Stimulated activated CD4-positive, alpha-beta T cell treated with anti-CD3 and anti-CD28 coated beads, TNF-alpha, amount 100 ng/mL, for 24 hours (primary cell): ENCODE results near the gene RSF1.

Experiments used
- DNase-seq, 3 experiments: peaks; one replicate each; pipeline ENCODE4 v3.0.0-alpha.2; 2020; ENCODE audit warnings: low read depth in 3 of 3

The RSF1 gene

DNA sequence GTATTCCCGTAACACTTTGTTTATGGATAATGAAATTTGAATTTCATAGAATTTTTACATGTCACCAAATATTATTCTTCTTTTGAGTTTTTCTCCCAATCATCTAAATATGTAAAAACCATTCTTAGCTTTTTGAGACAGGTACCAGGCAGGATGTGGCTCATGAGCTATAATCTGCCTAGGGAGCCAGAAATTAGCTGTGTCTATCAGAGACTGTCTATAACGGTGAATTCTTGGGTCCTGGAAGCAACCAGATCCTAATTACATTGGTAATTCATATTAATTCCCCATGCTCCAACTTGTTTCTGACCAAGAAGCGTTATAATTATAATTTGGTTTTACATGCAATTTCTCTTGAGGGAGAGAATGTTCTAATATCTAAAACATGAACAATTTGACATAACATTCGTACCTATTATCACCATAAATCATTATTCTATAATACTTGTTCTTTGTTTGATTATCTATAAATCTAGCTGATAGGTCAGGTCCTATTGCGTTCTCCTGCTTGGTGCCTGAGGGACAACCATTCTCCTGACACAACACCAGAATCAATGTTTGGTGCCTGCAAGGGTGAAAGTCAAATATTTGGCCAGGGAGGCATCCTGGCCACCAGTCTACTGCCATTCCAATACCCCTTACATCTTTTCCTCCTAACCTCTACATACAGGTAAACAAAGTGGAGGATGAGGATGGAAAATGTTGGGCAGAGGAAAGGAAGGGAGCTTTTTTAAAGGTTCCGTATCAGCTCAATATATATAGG, 69.9 kb downstream of the RSF1 start:
- DNase-seq: no peak

DNA sequence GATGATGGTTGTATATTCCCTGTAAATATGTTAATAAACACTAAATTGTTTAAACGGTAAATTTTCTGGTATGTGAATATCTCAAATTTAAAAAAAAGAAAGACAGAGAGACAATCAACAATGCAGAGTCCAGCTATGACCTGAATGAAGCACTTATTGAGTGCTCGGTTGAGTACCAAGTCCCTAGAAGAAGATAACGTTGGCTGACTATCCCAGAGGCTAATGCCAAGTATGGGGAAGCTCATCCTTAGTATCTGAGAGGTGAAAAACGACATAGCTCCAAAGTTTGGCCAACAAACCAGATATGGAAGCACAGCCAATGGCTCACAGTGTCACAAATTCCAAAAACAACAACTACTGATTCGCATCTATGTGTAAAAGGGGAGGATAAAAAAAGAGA, 71.3 kb downstream of the RSF1 start:
- no peak for DNase-seq

DNA sequence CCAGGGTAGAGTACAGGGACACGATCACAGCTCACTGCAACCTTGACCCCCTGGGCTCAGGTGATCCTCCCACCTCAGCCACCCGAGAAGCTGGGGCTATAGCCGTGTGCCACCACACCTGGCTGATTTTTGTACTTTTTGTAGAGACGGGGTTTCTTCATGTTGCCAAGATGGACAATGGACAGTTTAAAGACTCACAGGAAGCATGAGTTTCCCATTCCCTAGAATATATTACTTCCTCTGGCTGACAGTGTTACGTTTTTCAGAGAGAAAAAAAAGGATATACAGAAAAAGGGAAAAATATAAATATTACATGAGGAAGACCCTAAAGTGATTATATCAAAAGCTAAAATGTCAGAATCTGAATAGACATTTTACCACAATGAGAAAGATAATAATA, 72.3 kb downstream of the RSF1 start:
- no peak for DNase-seq

DNA sequence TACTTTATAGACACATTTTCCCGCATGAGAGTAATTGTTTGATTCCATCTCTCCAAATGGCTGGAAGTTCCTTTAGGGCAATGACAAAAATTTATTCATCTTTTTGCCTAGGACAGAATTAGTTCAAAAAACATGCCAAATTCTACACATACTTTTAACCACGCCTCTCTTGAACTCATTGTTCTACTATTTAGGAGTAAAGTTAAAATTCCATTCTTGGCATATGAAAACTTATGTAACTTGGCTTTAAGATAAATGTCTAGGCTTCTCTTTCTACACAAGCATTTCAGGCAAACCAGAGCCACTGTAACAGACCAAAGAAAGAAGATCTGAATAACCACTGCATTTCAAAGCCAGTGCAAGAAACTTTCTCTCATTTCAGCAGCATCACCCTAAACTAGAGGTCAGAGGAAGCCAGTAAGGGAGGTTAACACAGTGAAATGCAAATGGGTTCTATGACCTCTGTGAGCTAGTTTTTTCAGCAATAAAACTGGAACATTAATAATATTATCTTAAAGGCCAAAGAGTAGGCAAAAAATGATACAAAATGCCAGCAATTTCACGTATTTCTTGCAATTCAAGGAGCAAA, 73.0 kb downstream of the RSF1 start:
- no peak for DNase-seq

DNA sequence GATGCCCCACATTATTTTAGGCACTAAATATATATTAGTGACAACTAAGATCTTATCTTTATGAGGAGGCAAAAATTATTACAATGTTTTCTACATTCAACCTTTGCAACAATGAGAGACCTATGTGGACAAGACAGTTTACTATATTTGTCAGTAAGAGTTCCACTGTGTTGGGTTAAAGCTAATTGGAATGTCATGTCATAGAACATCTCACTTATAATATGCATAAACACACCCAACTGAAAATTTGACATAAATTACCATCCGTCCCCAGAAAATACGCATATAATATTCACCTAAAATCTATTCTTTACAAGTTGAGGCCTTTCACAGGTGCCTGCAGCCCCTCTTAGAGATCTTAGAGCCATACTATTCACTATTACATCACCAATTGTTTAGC, 84.0 kb downstream of the RSF1 start:
- DNase-seq: no peak

DNA sequence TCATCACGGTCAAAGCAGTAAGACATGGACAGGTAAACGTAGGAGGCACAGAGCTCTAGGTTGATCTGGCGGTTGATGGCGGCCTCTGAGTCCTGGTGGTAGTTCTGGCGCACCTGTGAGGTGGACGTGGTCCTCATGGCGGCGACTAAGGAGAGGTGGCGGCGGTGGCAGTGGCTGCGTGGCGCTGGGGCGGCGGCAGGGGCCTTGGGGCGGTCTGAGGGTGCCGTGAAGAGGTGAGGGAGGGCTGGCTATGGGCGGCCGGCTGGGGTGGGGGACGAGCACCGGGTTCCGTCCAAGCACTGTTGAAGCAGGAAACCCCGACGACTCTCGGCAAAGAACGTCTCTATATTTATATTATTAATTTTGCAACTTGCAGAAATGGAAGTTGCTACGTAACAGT, 85.6 kb downstream of the RSF1 start:
- no peak for DNase-seq

DNA sequence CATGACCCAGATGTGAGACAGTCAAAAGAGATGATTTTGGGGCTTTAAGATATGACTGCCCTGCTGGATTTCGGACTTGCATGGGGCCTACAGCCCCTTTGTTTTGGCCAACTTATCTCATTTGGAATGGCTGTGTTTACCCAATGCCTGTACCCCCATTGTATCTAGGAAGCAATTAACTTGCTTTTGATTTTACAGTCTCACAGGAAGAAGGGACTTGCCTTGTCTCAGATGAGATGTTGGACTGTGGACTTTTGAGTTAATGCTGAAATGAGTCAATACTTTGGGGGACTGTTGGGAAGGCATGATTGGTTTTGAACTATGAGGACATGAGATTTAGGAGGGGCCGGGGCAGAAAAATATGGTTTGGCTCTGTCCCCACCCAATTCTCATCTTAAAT, 88.4 kb downstream of the RSF1 start:
- DNase-seq: no peak

DNA sequence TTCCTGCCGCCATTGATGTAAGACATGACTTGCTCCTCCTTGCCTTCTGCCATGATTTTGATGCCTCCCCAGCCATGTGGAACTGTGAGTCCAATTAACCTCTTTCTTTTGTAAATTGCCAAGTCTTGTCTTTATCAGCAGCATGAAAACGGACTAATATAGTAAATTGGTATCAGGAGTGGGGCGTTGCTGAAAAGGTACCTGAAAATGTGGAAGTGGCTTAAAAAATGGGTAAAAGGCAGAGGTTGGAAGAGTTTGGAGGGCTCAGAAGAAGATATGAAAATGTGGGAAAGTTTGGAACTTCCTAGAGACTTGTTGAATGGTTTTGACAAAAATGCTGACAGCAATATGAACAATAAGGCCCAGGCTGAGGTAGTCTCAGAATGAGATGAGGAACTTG, 89.7 kb downstream of the RSF1 start:
- no peak for DNase-seq

DNA sequence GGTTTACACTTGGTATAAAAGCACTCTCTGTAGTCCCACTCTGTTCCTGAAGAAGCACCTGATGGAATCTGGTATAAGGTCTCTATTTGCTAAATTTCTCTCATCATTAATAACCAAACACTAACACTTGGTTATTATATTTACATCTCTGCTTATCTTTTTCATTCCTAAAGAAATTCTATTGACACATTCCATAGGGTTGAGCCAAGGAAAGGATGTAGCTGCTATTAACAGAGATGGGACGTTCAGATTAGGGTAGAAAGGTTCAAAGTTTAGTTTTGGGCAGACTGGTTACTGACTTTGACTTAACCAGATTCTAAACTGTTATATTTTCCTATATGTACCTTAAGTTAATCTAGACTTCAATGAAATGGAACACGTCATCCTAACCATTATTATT, 91.5 kb downstream of the RSF1 start:
- no peak for DNase-seq

DNA sequence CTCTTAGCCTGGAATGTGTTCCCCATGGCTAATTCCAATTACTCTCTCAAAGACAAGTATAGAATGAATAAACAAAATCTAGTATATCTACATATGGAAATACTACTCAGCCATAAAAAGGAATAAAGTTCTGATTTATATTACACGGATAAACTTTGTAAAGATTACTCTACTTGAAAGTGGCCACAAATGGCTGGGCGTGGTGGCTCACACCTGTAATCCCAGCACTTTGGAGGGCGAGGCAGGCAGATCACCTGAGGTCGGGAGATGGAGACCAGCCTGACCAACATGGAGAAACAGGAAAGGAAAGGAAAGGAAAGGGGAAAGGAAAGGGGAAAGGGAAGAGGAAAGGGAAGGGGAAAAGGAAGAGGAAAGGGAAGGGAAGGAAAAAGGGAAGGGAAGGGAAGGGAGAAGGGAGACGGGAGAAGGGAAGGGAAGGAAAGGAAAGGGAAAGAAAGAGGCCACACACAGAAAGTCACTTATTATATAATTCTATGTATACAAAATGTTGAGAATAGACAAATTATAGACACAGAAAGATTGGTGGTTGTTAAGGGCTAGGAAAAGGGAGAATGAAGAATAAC, 92.2 kb downstream of the RSF1 start:
- no peak for DNase-seq

DNA sequence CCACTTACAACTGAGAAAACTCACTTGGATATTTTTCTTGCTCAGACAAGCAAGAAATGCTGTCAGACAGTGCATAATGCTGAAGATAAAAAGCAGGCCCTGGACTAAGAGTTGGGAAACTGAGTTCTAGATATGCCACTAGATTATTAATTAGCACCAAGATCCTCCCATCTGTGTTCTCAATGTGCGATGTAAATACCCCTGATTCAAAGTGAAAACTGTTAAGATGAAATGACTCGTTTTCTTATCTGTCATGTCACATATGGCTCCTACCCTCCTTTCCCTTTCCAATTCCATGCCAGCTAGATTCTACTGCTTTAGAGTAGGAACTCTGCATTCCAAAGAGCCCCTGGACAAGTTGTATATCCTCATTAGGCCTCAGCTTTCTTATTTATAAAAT, 94.0 kb downstream of the RSF1 start:
- no peak for DNase-seq

DNA sequence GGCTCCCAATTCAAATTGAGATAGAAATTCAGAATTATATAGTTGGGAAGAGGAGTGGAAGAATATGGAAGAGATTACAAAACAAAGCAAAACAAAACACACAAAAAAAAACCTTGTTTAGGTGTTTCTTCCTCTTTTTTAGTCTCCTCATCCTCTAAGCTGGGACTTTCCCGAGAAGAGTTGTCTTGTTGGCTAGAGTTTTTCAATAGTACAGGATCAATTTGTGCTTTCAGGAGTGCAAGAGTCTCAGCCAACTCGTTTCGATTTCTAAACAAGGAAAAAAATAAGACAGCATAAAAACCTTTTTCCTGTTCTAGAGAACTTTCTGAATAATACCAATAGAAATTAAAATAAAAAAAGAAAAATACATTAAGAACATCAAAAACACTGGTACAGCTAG, 95.1 kb downstream of the RSF1 start:
- DNase-seq: no peak

DNA sequence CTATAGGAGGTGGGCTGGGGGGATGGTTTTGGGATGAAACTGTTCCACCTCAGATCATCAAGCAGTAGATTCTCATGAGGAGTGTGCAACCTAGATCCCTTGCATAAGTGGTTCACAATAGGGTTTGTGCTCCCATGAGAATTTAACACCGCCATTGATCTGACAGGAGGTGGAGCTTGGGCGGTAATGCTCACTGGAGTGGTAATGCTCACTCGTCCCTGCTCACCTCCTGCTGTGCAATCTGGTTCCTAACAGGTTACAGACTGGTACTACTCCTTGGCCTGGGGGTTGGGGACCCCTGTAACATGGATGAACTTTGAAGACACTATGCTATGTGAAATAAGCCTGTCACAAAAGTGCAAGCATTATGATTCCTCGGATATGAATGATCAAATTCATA, 95.9 kb downstream of the RSF1 start:
- DNase-seq: no peak

DNA sequence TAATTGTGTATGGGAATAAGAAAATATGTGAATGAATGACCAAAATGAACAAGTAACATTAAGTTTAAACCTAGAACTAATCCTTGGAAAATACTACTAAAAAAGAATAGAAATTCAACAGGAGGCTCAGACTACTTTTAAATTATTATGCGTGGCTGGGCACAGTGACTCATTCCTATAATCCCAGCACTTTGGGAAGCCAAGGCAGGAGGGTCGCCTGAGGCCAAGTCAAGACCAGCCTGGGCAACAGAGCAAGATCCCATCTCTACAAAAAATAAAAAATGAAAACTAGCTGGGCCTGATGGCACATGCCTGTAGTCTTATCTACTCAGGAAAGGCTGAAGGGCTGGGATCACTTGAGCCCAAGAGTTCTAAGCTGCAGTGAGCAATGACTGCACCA, 97.5 kb downstream of the RSF1 start:
- no peak for DNase-seq

DNA sequence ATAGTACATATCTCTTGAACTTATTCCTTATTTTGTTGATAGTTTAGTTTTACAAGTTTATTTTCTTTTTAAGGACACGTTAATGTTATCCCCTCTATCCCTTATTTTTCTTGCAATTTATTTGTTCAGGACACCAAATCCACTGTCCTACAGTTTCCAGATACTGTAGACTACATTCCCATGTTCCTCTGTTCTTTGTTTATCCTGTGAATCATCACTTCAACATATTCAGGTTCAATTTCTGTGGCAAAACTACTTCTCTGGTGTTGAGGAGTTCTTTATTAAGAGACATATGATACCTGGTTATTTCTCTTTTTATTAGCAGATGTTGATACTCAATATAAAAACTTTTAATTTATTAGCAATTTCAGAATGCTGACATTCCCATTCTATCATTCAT, 110.2 kb downstream of the RSF1 start:
- DNase-seq: no peak

DNA sequence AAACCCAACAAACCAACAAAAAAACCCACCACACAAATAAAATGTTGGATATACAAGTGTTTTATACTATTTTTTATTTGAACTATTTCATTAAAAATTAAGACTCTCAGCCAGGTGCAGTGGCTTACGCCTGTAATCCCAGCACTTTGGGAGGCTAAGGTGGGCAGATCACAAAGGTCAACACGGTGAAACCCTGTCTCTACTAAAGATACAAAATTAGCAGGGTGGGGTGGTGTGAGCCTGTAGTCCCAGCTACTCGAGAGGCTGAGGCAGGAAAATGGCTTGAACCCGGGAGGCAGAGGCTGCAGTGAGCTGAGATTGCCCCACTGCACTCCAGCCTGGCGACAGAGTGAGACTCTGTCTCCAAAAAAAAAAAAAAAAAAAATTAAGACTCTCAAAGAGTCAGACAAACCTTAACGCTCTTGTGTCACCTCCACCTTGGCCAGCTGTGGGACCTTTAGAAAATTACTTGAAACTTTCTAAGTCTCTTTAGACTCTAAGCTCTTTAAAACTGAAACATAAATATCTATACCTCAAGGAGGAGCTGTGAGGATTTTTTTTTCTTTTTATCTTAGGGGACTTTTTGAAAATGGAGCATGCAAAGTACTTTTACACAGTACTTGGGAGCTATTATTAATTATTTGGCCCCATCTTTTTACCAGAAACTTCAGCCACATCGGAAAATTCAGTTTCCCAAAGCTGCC, 114.5 kb downstream of the RSF1 start:
- DNase-seq: no peak

DNA sequence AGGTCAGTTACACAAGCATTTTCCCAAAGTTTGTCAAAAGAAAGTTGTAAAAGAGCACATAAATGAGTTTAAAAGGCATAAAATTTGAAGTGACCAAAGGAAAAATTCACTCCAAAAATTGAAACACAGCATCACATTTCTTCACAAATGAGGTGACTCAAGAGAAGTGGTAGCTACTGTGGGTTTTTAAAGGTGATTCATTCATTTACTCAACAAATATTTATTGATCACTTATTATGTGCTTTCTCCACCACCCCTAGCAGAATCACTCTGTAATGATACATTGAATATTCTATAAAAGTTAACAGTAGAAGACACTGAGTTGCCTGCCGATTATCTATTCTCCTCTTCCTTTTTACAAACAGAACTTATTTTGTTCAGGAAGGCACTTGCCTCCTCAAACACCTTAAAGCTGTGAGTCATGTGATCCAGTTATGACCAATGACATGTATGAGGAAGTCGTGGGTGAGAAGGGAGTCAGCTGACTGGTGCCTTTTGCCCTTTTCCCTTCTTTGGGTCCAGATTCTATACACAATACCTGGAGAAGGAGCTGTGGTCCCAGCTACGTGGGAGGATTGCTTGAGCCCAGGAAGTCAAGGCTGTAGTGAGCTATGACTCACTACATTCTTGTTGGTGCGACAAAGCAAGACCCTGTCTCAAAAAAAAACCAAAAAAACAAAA, 115.2 kb downstream of the RSF1 start:
- peak in 2 of 3 experiments; percentile 1 to 2 for DNase-seq

DNA sequence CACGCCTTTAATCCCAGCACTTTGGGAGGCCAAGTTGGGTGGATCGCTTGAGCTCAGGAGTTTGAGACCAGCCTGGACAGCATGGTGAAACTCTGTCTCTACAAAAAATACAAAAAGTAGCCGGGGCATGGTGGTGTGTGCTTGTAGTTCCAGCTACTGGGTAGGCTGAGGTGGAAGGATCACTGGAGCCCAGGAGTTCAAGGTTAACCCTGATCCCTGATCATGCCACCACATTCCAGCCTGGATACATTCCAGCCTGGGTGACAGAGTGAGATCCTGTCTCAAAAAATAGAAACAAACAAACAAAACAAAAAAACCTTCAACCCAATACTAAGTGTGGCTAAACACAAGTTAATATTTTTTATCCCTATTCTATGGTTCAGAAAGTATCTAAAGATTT, 116.5 kb downstream of the RSF1 start:
- DNase-seq: no peak

DNA sequence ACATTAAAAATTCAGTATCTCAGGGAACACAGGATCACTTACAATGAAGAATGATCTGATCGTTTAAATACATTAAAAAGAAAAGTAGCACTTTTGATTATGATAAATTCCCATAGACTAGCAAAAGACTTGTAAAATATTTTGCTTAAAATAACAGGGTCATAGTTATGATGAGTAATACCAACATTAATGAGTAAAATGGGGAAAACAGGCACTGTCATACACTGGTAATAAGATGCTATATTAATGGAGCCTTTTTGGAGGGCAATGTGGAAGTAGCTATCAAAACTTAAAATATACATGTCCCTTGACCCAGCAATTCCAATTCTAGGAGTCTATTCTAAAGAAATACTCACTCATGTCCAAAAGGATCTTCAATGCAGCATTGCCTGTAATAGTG, 121.1 kb downstream of the RSF1 start:
- DNase-seq: no peak

DNA sequence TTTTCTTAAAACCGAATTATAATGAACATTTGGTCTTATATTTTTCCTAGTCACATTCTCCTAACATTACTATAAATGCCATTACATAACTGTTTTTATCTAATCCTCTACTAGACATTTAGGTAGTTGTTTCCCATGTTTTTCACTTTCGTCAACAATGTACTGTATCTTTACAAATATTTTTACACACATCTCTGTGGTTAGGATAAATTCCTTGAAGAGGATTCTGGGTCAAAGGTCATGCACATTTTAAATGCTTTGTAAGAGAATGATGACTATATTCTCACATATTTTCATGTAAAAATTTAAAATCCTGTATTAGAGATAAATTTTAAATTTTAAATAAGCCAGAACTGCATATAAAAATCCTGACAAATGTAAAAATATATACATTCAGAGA, 121.6 kb downstream of the RSF1 start:
- DNase-seq: no peak

DNA sequence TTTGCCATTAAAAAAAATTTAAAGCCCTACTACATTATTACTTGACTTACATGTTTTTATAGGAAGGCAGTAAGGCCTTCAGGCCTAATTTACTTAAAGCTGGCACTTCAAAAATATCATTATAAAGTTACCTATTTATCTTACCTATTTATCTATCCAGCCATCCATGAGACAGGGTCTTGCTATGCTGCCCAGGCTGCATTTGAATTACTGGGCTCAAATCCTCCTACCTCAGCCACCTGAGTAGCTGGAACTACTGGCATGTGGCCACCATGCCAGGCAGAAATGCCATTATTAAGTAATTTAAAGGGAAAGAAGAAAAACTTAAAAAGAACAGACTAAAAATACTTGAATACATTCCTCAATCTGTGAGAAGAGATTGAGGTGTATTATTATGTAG, 122.7 kb downstream of the RSF1 start:
- DNase-seq: no peak

DNA sequence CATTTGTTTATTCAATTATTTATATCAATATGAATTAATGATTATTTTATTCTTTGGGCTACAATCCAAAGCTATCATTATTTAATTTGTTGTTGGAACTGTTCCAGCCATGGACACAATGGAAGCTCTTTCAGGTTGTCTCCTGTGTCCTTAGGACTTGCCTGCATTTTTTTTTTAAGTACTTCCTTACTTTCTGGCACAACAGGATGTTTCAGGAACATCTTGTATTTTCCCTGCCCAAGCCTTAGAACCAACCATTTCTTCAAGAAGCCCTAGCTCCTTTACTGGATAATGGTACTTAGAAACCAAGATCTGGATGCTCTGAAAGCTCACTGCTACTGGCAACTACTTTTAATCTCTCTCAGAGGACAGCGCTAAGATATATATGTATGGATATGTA, 125.1 kb downstream of the RSF1 start:
- DNase-seq: no peak
